ENCODE results near the gene APOBEC3A.
"Not testable (repeated sequence)": the region's sequence is repeated elsewhere in the genome, so short reads cannot be mapped to it uniquely, and the experiment has no call there.

APOBEC3A gene

GRCh38 chr22:38986629-38987028, 29.2 kb downstream of the APOBEC3A start:
- no peak for DNase-seq (ENCODE audit: low spot score)
- no peak for TF ChIP-seq CTCF (IDR thresholded peaks at IDR 0.05; ENCODE audit: borderline replicate concordance, control extremely low read depth, extremely low read depth, insufficient read depth, missing control alignments)
- in situ Hi-C loops (cut with MboI; ENCODE audit: low sequenced_read_pairs, unreplicated experiment): no loop called here

- no peak for TF ChIP-seq CTCF (IDR thresholded peaks at IDR 0.05; ENCODE audit: borderline replicate concordance, control extremely low read depth, extremely low read depth, insufficient read depth, missing control alignments)
- in situ Hi-C loops (cut with MboI; ENCODE audit: low sequenced_read_pairs, unreplicated experiment): no loop called here
- no peak for DNase-seq (ENCODE audit: low spot score)
These were observed 29.9 kb downstream of the APOBEC3A start for GRCh38 chr22:38987171-38987895.

- TF ChIP-seq CTCF (IDR thresholded peaks at IDR 0.05; ENCODE audit: borderline replicate concordance, control extremely low read depth, extremely low read depth, insufficient read depth, missing control alignments): no peak
- in situ Hi-C loops (cut with MboI; ENCODE audit: low sequenced_read_pairs, unreplicated experiment): no loop called here
- DNase-seq (ENCODE audit: low spot score): no peak
These were observed 32.1 kb downstream of the APOBEC3A start for GRCh38 chr22:38989466-38989865.

GRCh38 chr22:38992871-38993371, 35.5 kb downstream of the APOBEC3A start:
- not testable (repeated sequence) for DNase-seq (ENCODE audit: low spot score)
- in situ Hi-C loops (cut with MboI; ENCODE audit: low sequenced_read_pairs, unreplicated experiment): loop anchor here (10.0 kb wide), 1 partner anchor 118 kb away; the partner anchor contains the start of gene CBX6

- DNase-seq (ENCODE audit: low spot score): no peak
- in situ Hi-C loops (cut with MboI; ENCODE audit: low sequenced_read_pairs, unreplicated experiment): loop anchor here (10.0 kb wide), 1 partner anchor 121 kb away; the partner anchor contains the start of gene CBX6
These were observed 38.7 kb downstream of the APOBEC3A start for GRCh38 chr22:38996105-38996504.

GRCh38 chr22:38997518-38997917, 40.1 kb downstream of the APOBEC3A start:
- TF ChIP-seq CTCF (IDR thresholded peaks at IDR 0.05; ENCODE audit: borderline replicate concordance, control extremely low read depth, extremely low read depth, insufficient read depth, missing control alignments): no peak
- no peak for DNase-seq (ENCODE audit: low spot score)
- in situ Hi-C loops (cut with MboI; ENCODE audit: low sequenced_read_pairs, unreplicated experiment): loop anchor here (10.0 kb wide), 1 partner anchor 123 kb away; the partner anchor contains the start of gene CBX6

More at GRCh38 chr22:38996105-38996504, 38.7 kb downstream of the APOBEC3A start:
- no peak for TF ChIP-seq CTCF (IDR thresholded peaks at IDR 0.05; ENCODE audit: borderline replicate concordance, control extremely low read depth, extremely low read depth, insufficient read depth, missing control alignments)

- peak; percentile 60 for TF ChIP-seq CTCF (IDR thresholded peaks at IDR 0.05; ENCODE audit: borderline replicate concordance, control extremely low read depth, extremely low read depth, insufficient read depth, missing control alignments)
- DNase-seq (ENCODE audit: low spot score): peak; percentile 87
- in situ Hi-C loops (cut with MboI; ENCODE audit: low sequenced_read_pairs, unreplicated experiment): loop anchor here (25.0 kb wide), 1 partner anchor 309 kb away; the partner anchor contains the start of gene RPL3
These were observed 45.8 kb downstream of the APOBEC3A start for GRCh38 chr22:39003165-39003638.

Measured in GM13976 (cell line).